OCI-LY1 (cell line): Measurements from ENCODE around the gene CFAP69.

Source experiments
- H2AFZ ChIP-seq: fragments of 200-600 bp; sonication (generic), shearing (Covaris generic); 2 replicates; pipeline ENCODE4 v1.6.0; 2014; ENCODE audit warnings: antibody characterized with exemption, mild to moderate bottlenecking, low read length
- H3F3A ChIP-seq: fragments of 200-600 bp; sonication (generic), shearing (Covaris generic); 2 replicates; pipeline ENCODE4 v1.6.0; 2014; ENCODE audit warnings: mild to moderate bottlenecking, antibody characterized with exemption, low read length, moderate library complexity; ENCODE audit not compliant: insufficient read depth
- H3K27ac ChIP-seq: fragments of 200-600 bp; sonication (generic); 2 replicates; pipeline ENCODE4 v1.5.1; 2014; ENCODE audit warnings: low read length, mixed run types, mild to moderate bottlenecking, low read depth; ENCODE audit not compliant: poor library complexity, severe bottlenecking
- H3K27me3 ChIP-seq: fragments of 200-600 bp; sonication (generic); 2 replicates; pipeline ENCODE4 v1.6.0; 2014; ENCODE audit warnings: antibody characterized with exemption, mild to moderate bottlenecking, low read length, moderate library complexity; ENCODE audit not compliant: insufficient read depth
- H3K36me3 ChIP-seq: fragments of 200-600 bp; sonication (generic); 2 replicates; pipeline ENCODE4 v1.6.1; 2014; ENCODE audit warnings: mild to moderate bottlenecking, antibody characterized with exemption, low read length, moderate library complexity, mixed read lengths; ENCODE audit not compliant: insufficient read depth
- H3K4me1 ChIP-seq: fragments of 200-600 bp; sonication (generic); 2 replicates; pipeline ENCODE4 v1.5.1; 2014; ENCODE audit warnings: mild to moderate bottlenecking, low read length, moderate library complexity; ENCODE audit not compliant: insufficient read depth, severe bottlenecking
- H3K4me2 ChIP-seq: fragments of 200-600 bp; sonication (generic), shearing (Covaris generic); 2 replicates; pipeline ENCODE4 v1.6.1; 2014; ENCODE audit warnings: low read length
- H3K4me3 ChIP-seq: fragments of 200-600 bp; sonication (generic); 2 replicates; pipeline ENCODE4 v1.5.1; 2014; ENCODE audit warnings: low read length, low read depth, mild to moderate bottlenecking, mixed read lengths; ENCODE audit not compliant: poor library complexity, severe bottlenecking
- H3K79me2 ChIP-seq: fragments of 200-600 bp; shearing (Covaris generic); 2 replicates; pipeline ENCODE4 v1.6.1; 2016; ENCODE audit warnings: mixed run types, low read length, mixed read lengths; ENCODE audit not compliant: insufficient read depth
- H3K9ac ChIP-seq: fragments of 200-600 bp; sonication (generic), shearing (Covaris generic); 2 replicates; pipeline ENCODE4 v1.6.1; 2014; ENCODE audit warnings: mild to moderate bottlenecking, low read length, mixed read lengths
- H3K9me2 ChIP-seq: fragments of 200-600 bp; sonication (generic), shearing (Covaris generic); 2 replicates; pipeline ENCODE4 v1.6.1; 2014; ENCODE audit warnings: low read depth, mild to moderate bottlenecking, low read length, mixed read lengths
- H3K9me3 ChIP-seq: fragments of 200-600 bp; shearing (Covaris generic); 2 replicates; pipeline ENCODE4 v1.6.1; 2014; ENCODE audit warnings: low read length, mixed read lengths
- H4K20me1 ChIP-seq: fragments of 200-600 bp; sonication (generic), shearing (Covaris generic); 2 replicates; pipeline ENCODE4 v1.6.0; 2016; ENCODE audit warnings: mild to moderate bottlenecking, low read length; ENCODE audit not compliant: insufficient read depth
- EZH2 ChIP-seq: fragments of 200-600 bp; sonication (generic), shearing (Covaris generic); IDR thresholded peaks from 2 replicates; pipeline ENCODE4 v1.8.0; 2017; ENCODE audit warnings: borderline replicate concordance, mixed run types, mild to moderate bottlenecking, antibody characterized with exemption, low read length, moderate library complexity, mixed read lengths
- TF ChIP-seq, protein P1 (sequence below): fragments of 200-600 bp; sonication (generic), shearing (Covaris generic); IDR thresholded peaks from 2 replicates; pipeline ENCODE4 v1.5.1; 2017; ENCODE audit warnings: mild to moderate bottlenecking, antibody characterized with exemption, low read length, moderate library complexity, mixed read lengths

The CFAP69 gene

GRCh38 chr7:90222811-90223725 is 21.9 kb upstream of the CFAP69 start:
- Histone ChIP-seq H3K27ac (no peak overlapping the region), H3K9me2 (no peaks in the 10 kb centered on the region), H3K27me3 (no peaks in the 10 kb centered on the region), H3F3A (no peaks in the 10 kb centered on the region), H3K36me3 (no peaks in the 10 kb centered on the region), H3K79me2 (no peaks in the 10 kb centered on the region), H3K4me3 (no peak overlapping the region), H3K9ac (no peak overlapping the region), H3K9me3 (no peaks in the 10 kb centered on the region), H4K20me1 (no peaks in the 10 kb centered on the region), H3K4me2 (no peak overlapping the region), H3K4me1 (no peaks in the 10 kb centered on the region), H2AFZ (no peak overlapping the region)
- TF ChIP-seq, protein P1, sequence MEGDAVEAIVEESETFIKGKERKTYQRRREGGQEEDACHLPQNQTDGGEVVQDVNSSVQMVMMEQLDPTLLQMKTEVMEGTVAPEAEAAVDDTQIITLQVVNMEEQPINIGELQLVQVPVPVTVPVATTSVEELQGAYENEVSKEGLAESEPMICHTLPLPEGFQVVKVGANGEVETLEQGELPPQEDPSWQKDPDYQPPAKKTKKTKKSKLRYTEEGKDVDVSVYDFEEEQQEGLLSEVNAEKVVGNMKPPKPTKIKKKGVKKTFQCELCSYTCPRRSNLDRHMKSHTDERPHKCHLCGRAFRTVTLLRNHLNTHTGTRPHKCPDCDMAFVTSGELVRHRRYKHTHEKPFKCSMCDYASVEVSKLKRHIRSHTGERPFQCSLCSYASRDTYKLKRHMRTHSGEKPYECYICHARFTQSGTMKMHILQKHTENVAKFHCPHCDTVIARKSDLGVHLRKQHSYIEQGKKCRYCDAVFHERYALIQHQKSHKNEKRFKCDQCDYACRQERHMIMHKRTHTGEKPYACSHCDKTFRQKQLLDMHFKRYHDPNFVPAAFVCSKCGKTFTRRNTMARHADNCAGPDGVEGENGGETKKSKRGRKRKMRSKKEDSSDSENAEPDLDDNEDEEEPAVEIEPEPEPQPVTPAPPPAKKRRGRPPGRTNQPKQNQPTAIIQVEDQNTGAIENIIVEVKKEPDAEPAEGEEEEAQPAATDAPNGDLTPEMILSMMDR = no peak
- TF ChIP-seq EZH2 = no peak

DNA sequence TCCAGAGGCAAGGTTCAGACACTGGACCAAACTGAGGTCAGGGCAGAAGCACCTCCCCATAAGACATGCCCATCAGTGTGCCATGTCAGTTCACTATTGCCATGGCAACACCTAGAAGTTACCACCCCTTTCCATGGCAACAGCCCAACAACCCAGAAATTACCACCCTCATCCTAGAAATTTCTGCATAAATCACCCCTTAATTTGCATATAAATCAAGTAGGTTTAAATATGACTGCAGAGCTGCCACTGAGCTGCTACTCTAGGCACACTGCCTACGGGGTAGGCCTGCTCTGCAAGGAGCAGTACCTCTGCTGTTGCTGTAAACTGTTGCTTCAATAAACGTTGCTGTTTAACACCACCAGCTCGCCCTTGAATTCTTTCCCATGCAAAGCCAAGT is 20.8 kb upstream of the CFAP69 start:
- Histone ChIP-seq H3K4me1 (no peaks in the 10 kb centered on the region), H3K9me2 (no peaks in the 10 kb centered on the region), H4K20me1 (no peaks in the 10 kb centered on the region), H3K79me2 (no peaks in the 10 kb centered on the region), H3K36me3 (no peaks in the 10 kb centered on the region), H3K27me3 (no peaks in the 10 kb centered on the region), H2AFZ (no peak overlapping the region), H3K9me3 (no peaks in the 10 kb centered on the region), H3K4me2 (no peak overlapping the region), H3K4me3 (no peak overlapping the region), H3K9ac (no peak overlapping the region), H3F3A (no peaks in the 10 kb centered on the region), H3K27ac (no peak overlapping the region)
- TF ChIP-seq, protein P1 = no peak
- no peak for TF ChIP-seq EZH2

DNA sequence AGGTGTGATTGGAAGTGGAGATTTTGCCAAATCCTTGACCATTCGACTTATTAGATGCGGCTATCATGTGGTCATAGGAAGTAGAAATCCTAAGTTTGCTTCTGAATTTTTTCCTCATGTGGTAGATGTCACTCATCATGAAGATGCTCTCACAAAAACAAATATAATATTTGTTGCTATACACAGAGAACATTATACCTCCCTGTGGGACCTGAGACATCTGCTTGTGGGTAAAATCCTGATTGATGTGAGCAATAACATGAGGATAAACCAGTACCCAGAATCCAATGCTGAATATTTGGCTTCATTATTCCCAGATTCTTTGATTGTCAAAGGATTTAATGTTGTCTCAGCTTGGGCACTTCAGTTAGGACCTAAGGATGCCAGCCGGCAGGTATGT is 19.8 kb upstream of the CFAP69 start:
- Histone ChIP-seq H2AFZ (no peak overlapping the region), H3K4me3 (no peak overlapping the region), H3K4me2 (no peak overlapping the region), H3K36me3 (no peaks in the 10 kb centered on the region), H3K9me2 (no peaks in the 10 kb centered on the region), H3F3A (no peaks in the 10 kb centered on the region), H3K27me3 (no peaks in the 10 kb centered on the region), H3K79me2 (no peaks in the 10 kb centered on the region), H3K4me1 (no peaks in the 10 kb centered on the region), H4K20me1 (no peaks in the 10 kb centered on the region), H3K9ac (no peak overlapping the region), H3K9me3 (no peaks in the 10 kb centered on the region), H3K27ac (no peak overlapping the region)
- TF ChIP-seq, protein P1 = no peak
- TF ChIP-seq EZH2 = no peak
